ENCODE measurements around the gene GDI1. TPM values are rescaled to one million over a fixed set of nuclear protein-coding genes. Genes with fewer than 3 reads are reported as not detected.
A peak's percentile ranks its signal among the peaks of the same experiment; 100 is the strongest.

GDI1 gene
- total and polyA plus RNA-seq, 10 of the 15 experiments (the other 5 are each of a cell fraction or from before 2014, with no cell fraction given), result 0.92 to 102 (median 49.6) TPM

- RAD21 ChIA-PET (ENCODE audit: unreplicated experiment), result interaction anchor here (1.6 to 2.1 kb wide), 3 partner anchors 14 to 78 kb away, joined by 5 to 9 read pairs (median 5); partner anchors contain the start of gene SLC10A3
- peaks cover 7% of the 10 kb centered on the region for H3K79me2 ChIP-seq (ENCODE audit: control insufficient read depth, insufficient read depth, low read length)
- ATAC-seq, result no peak
- no peak for TF ChIP-seq ETV6 (conservative IDR thresholded peaks at IDR 0.05 in 1 of 2, IDR thresholded peaks at IDR 0.05 in 1 of 2; ENCODE audit: borderline replicate concordance in 1 of 2, low read depth in 1 of 2)
- TF ChIP-seq TCF12 (IDR thresholded peaks at IDR 0.05; ENCODE audit: low read depth, low read length), result no peak
- CTCF ChIA-PET, result interaction anchor here (0.9 kb wide), 2 partner anchors 8 to 40 kb away, joined by 3 to 4 read pairs; no protein-coding TSS in a partner anchor
- 45% methylated on average over 8 of the region's 8 CpGs for WGBS (ENCODE audit: insufficient coverage, insufficient replicate concordance, low lambda C conversion rate, missing lambda C conversion rate)
- SMC1A ChIA-PET (ENCODE audit: uncharacterized antibody, unreplicated experiment), result no interaction called here
- POLR2A ChIA-PET, result interaction anchor here (3.5 to 4.6 kb wide), 2 partner anchors 13 to 15 kb away, joined by 22 to 32 read pairs; partner anchors contain the start of gene ATP6AP1
- H3K4me3 ChIP-seq, result no peak overlapping the region
- intact Hi-C loops (cut with micrococcal nuclease; ENCODE audit: unreplicated experiment), result no loop called here
- no peak for DNase-seq (ENCODE audit: low read depth, low spot score)
- no peaks in the 10 kb centered on the region for H3K27me3 ChIP-seq (replicated peaks in 1 of 2; ENCODE audit: control insufficient read depth in 2 of 2, insufficient read depth in 2 of 2, low read length in 1 of 2)
- H3K9ac ChIP-seq (ENCODE audit: control insufficient read depth, insufficient read depth, low read length), result no peak overlapping the region
- H3K36me3 ChIP-seq (ENCODE audit: control insufficient read depth in 2 of 2, insufficient read depth in 2 of 2, low read length in 1 of 2), result no peaks in the 10 kb centered on the region
- in situ Hi-C loops (cut with MboI), result no loop called here
- BruUV-seq (replicated peaks), result TSS peak; percentile 48
- no peak for FAIRE-seq
- H4K20me1 ChIP-seq (ENCODE audit: control insufficient read depth, insufficient read depth), result no peaks in the 10 kb centered on the region
- peak overlapping the region; percentile 86; the same call in 1 of the 2 replicates for H3K27ac ChIP-seq (ENCODE audit: control insufficient read depth, insufficient read depth)
- H3K4me1 ChIP-seq (ENCODE audit: control insufficient read depth, insufficient read depth, low read length), result no peaks in the 10 kb centered on the region
- H3K4me2 ChIP-seq (ENCODE audit: control insufficient read depth, insufficient read depth), result 0 out of 2 replicates have a peak overlapping the region, but pooled peaks have one; percentile 77
- no peak overlapping the region for H2AFZ ChIP-seq (ENCODE audit: control insufficient read depth, low read depth, low read length)
- no peaks in the 10 kb centered on the region; the same call in 2 of the 3 replicates for H3K9me3 ChIP-seq (replicated peaks; ENCODE audit: control insufficient read depth, insufficient read depth, low read length)
Observed at GRCh38 chrX:154413142-154413541, 23.8 kb upstream of the GDI1 start.

GRCh38 chrX:154417157-154417556 is 19.8 kb upstream of the GDI1 start:
- no peaks in the 10 kb centered on the region for H4K20me1 ChIP-seq (ENCODE audit: control insufficient read depth, insufficient read depth)
- ChIA-PET POLR2A (no interaction called here), RAD21 (ENCODE audit: unreplicated experiment) (no interaction called here), CTCF (no interaction called here), SMC1A (ENCODE audit: uncharacterized antibody, unreplicated experiment) (no interaction called here)
- TF ChIP-seq PBX3 (IDR thresholded peaks at IDR 0.05; ENCODE audit: insufficient replicate concordance, low read depth, low read length) (no peak), MTA3 (IDR thresholded peaks at IDR 0.05; ENCODE audit: borderline replicate concordance, low read length) (no peak), NR2C2 (IDR thresholded peaks at IDR 0.05; ENCODE audit: borderline replicate concordance, control insufficient read depth, insufficient read length, low read depth) (no peak), ESRRA (IDR thresholded peaks at IDR 0.05; ENCODE audit: low read length) (no peak), ZNF217 (IDR thresholded peaks at IDR 0.05) (no peak), IKZF1 (conservative IDR thresholded peaks at IDR 0.05) (no peak)
- TF ChIP-seq, protein P1, sequence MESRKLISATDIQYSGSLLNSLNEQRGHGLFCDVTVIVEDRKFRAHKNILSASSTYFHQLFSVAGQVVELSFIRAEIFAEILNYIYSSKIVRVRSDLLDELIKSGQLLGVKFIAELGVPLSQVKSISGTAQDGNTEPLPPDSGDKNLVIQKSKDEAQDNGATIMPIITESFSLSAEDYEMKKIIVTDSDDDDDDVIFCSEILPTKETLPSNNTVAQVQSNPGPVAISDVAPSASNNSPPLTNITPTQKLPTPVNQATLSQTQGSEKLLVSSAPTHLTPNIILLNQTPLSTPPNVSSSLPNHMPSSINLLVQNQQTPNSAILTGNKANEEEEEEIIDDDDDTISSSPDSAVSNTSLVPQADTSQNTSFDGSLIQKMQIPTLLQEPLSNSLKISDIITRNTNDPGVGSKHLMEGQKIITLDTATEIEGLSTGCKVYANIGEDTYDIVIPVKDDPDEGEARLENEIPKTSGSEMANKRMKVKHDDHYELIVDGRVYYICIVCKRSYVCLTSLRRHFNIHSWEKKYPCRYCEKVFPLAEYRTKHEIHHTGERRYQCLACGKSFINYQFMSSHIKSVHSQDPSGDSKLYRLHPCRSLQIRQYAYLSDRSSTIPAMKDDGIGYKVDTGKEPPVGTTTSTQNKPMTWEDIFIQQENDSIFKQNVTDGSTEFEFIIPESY (IDR thresholded peaks at IDR 0.05), result no peak
- TF ChIP-seq, protein P2, sequence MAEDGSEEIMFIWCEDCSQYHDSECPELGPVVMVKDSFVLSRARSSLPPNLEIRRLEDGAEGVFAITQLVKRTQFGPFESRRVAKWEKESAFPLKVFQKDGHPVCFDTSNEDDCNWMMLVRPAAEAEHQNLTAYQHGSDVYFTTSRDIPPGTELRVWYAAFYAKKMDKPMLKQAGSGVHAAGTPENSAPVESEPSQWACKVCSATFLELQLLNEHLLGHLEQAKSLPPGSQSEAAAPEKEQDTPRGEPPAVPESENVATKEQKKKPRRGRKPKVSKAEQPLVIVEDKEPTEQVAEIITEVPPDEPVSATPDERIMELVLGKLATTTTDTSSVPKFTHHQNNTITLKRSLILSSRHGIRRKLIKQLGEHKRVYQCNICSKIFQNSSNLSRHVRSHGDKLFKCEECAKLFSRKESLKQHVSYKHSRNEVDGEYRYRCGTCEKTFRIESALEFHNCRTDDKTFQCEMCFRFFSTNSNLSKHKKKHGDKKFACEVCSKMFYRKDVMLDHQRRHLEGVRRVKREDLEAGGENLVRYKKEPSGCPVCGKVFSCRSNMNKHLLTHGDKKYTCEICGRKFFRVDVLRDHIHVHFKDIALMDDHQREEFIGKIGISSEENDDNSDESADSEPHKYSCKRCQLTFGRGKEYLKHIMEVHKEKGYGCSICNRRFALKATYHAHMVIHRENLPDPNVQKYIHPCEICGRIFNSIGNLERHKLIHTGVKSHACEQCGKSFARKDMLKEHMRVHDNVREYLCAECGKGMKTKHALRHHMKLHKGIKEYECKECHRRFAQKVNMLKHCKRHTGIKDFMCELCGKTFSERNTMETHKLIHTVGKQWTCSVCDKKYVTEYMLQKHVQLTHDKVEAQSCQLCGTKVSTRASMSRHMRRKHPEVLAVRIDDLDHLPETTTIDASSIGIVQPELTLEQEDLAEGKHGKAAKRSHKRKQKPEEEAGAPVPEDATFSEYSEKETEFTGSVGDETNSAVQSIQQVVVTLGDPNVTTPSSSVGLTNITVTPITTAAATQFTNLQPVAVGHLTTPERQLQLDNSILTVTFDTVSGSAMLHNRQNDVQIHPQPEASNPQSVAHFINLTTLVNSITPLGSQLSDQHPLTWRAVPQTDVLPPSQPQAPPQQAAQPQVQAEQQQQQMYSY (CRISPR knock-in tag; IDR thresholded peaks at IDR 0.05), result no peak
- peaks cover 5% of the 10 kb centered on the region for H3K79me2 ChIP-seq (ENCODE audit: control insufficient read depth, insufficient read depth, low read length)
- DNase-seq (ENCODE audit: low read depth, low spot score) (no peak), ATAC-seq (no peak), FAIRE-seq (no peak)
- no peaks in the 10 kb centered on the region for H3K36me3 ChIP-seq (ENCODE audit: control insufficient read depth in 2 of 2, insufficient read depth in 2 of 2, low read length in 1 of 2)
- no peaks in the 10 kb centered on the region for H3K4me1 ChIP-seq (ENCODE audit: control insufficient read depth, insufficient read depth, low read length)
- H3K4me2 ChIP-seq (ENCODE audit: control insufficient read depth, insufficient read depth), result no peak overlapping the region
- no peak overlapping the region for H3K9ac ChIP-seq (ENCODE audit: control insufficient read depth, insufficient read depth, low read length)
- 53% methylated on average over 7 of the region's 7 CpGs for WGBS (ENCODE audit: insufficient coverage, insufficient replicate concordance, low lambda C conversion rate, missing lambda C conversion rate)
- H3K4me3 ChIP-seq, result no peak overlapping the region
- no peak overlapping the region for H2AFZ ChIP-seq (ENCODE audit: control insufficient read depth, low read depth, low read length)
- in situ Hi-C loops (cut with MboI), result no loop called here
- intact Hi-C loops (cut with micrococcal nuclease; ENCODE audit: unreplicated experiment), result no loop called here
- no peaks in the 10 kb centered on the region for H3K27me3 ChIP-seq (replicated peaks in 1 of 2; ENCODE audit: control insufficient read depth in 2 of 2, insufficient read depth in 2 of 2, low read length in 1 of 2)
- H3K27ac ChIP-seq (ENCODE audit: control insufficient read depth, insufficient read depth), result no peak overlapping the region
- no TSS peak for BruUV-seq (replicated peaks)
- no peaks in the 10 kb centered on the region; the same call in 2 of the 3 replicates for H3K9me3 ChIP-seq (replicated peaks; ENCODE audit: control insufficient read depth, insufficient read depth, low read length)
